HG03175 (cell line): ENCODE results near the gene BBS4.
"Not testable (repeated sequence)": the region's sequence is repeated elsewhere in the genome, so short reads cannot be mapped to it uniquely, and the experiment has no call there.

Experiments
- ATAC-seq: cut with Tn5 transposase; IDR thresholded peaks from one replicate; pipeline ENCODE4 v1.9.1; 2021; ENCODE audit warnings: mild to moderate bottlenecking, moderate library complexity; ENCODE audit not compliant: unreplicated experiment

The BBS4 gene

GRCh38 chr15:72685925-72686794, at the start of gene BBS4, which contains the start of gene HIGD2B:
Gene BBS4 (plus strand): TSS chr15:72686207. CDS start chr15:72686228, 21 bp downstream.
Gene HIGD2B (minus strand): TSS chr15:72686182. CDS start chr15:72676374, 9,808 bp downstream.
- ATAC-seq: peak; percentile 97

DNA sequence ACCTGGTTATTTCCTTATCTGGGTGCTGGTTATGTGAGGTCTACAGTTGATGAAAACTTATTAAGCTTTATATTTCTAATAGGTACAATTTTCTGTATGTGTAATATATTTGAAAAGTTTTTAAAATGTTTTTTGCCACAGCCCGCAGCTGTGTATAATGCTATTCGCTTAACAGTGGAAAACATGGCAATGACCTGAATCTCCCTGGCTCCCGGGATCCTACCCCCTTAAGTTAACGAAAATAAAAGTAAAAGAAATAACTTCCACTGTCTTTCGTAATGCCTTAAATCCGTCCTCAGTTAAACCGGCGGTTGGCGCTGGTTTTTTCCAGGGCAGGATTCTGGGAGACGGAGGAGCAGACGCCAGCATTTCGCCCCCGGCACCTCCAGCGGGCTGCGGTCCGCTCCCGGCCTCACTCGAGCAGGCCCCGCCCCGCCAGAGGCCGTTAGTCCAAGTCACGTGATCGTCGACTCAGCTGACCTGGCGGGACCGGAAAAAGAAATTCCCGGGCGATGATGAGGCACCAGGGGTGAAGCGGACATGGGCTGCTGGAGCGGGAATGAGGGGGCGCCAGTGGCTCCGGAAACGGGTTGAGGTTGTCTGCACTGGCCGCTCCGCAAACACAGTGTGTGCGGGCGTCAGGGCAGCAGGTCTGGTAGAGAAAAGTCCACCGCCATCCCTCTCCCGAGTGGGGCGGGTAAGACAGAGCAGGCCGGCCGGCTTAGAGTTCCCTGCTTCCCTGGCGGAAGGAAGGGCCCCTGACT, 49.3 kb upstream of the BBS4 start:
- ATAC-seq: peak; percentile 72

- not testable (repeated sequence) for ATAC-seq
Measured at GRCh38 chr15:72639759-72640483, 46.1 kb upstream of the BBS4 start.

- not testable (repeated sequence) for ATAC-seq
Measured at GRCh38 chr15:72642271-72642670, 43.7 kb upstream of the BBS4 start.

DNA sequence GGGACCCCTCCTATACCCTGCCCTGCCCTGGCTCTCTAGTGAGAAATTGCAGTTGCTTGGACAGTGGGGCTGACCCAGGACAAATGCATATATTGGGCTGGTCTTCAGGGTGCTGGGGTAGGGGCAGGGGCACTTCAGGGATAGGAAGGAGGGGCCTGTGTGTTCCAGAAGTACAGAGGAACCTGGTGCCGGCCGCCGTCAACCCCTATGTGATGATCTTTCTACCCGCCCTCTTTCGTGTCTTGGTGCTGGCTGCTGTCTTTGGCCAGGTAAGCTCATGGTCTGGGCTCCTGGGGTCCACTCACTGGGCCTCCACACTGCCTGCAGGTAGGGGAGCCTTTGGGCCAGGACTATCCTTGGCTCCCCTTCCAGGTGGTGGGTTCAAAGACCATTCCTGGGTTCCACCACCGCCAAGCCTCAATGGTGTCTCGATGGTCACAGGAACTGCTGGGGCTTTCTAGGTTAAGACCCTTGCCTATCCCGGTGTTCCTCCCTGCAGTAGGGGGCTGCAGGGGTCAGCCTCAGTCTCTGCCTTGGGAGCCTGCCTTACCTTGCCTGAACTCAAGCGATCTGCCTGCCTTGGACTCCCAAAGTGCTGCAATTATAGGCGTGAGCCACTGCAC, 37.3 kb upstream of the BBS4 start:
- ATAC-seq: not testable (repeated sequence)

DNA sequence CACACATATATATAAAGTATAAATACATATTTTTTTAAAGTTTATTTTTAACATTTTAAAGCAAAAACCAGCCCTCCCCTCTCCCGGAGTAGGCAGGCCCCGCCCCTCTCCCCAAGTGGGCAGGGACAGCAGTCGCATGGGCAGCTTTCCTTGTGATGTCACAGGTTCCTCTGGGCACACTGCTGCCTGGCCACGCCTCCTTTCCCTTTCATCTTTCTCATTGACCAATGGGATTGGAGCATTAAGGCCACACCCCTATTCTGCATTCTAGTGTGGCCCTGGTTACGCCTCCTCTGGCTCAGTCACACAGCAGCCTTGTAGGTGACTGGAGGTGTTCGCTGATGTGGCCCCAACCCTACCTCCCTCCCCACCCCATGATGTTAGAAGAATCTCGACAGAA, 31.6 kb upstream of the BBS4 start, which contains the start of gene GOLGA6B:
Gene GOLGA6B, plus strand, starts transcription at position 301 of the 400 bp plus-strand sequence. Its CDS starts 41 bp downstream, at position 342.
- ATAC-seq: not testable (repeated sequence)

GRCh38 chr15:72656014-72656413, 30.0 kb upstream of the BBS4 start:
- not testable (repeated sequence) for ATAC-seq

DNA sequence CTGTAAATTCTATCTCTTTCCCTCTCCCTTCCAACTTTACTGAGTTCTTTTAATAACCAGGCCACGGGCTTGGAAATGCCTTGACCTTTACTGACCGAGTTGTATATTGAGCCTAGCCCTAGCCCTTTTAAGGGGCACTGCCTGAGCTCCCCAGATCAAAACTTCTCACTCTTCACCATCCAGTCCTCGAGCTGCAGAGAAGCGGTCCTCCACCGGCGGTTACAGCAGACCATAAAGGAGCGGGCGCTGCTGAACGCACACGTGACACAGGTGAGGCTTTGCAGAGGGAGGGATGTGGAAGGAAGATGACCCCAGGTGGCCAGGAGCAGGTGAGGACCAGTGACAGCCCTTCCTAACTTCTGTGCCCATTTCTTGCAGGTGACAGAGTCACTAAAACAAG, 24.9 kb upstream of the BBS4 start:
- ATAC-seq: not testable (repeated sequence)

DNA sequence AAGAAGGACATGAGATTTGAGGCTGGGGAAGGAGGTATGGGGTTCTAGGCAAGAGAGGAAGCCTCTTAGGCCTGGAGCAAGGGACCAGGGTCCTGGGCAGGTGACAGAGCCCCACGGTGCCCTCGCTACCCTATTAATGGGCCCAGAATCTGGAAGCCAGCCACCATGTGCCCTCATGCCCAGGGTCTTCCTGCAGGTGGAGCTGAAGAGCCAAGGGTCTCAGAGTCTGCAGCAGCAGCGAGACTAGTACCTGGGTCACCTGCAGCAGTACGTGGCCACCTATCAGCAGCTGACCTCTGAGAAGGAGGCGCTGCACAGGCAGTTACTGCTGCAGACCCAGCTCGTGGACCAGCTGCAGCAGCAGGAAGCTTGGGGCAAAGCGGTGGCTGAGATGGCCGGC, 22.1 kb upstream of the BBS4 start:
- ATAC-seq: not testable (repeated sequence)

DNA sequence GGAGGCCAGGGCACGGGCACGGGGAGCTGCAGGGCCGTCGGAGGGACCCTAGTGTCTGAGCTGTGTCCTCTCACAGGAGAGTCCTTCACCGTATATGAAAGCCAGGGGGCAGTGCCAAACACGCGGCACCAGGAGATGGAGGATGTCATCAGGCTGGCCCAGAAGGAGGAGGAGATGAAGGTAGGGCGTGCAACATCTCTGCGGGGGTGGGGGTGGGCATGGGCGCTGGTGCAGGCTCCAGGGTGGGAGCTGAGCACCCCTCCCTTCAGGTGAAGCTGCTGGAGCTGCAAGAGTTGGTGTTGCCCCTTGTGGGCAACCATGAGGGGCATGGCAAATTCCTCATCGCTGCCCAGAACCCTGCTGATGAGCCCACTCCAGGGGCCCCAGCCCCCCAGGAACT, 20.3 kb upstream of the BBS4 start:
- not testable (repeated sequence) for ATAC-seq

DNA sequence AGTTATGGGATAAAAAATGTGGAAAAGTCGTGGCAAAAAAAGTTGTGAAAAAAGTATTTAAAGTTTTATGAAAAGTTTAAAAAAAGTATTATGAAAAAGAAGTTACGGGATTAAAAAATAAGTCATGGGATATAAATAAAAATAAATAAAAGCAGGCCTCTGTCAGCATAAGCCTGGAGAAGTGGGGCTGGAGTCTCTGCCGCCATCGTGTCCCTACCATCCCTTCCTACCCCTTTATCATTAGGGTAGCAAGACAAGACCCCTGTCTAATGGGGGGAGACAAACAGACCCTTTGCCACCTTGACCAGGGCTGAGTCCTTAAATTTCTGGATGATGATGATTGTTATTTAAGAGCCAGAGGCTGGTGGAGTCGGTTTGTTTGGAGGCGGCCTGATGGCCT, 16.2 kb upstream of the BBS4 start:
- not testable (repeated sequence) for ATAC-seq

DNA sequence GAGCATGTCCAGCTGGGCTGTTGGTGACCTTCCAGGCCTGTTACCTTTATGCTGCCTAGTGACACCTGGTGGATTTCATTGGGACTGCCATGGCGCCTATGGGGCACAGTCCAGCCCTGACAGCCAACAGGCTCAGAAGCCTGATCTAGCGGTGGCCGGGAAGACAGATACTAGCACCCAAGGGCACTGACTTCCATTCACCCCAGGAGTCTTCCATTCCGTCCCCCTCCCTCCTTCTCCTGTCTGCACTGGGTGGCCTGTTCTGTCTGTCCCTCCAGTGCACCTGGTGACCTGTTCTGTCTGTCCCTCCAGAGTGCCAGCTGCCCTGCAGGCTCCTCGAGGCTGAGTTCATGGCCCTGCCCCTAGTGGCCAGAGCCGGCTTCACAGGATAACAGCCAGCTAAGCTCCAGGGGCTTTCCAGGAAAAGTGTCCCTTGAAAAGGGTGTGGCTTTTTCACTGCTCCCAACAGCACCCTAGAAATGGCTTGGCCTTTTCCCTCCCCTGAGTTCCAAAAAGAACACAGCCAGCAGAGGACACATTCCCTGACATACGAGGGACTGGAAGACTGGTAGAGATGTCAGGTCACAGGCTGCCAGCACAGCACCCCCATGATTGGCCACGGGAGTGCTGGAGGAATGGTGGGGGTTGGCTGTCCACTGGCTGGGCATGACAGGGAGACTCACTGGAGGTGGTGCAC, 15.2 kb upstream of the BBS4 start:
- ATAC-seq: peak; percentile 91

- ATAC-seq: no peak
Measured at GRCh38 chr15:72671525-72671924, 14.5 kb upstream of the BBS4 start.

- ATAC-seq: no peak
Measured at GRCh38 chr15:72676838-72677237, 9.2 kb upstream of the BBS4 start.

- ATAC-seq: no peak
Measured at GRCh38 chr15:72680931-72681330, 5.1 kb upstream of the BBS4 start.

DNA sequence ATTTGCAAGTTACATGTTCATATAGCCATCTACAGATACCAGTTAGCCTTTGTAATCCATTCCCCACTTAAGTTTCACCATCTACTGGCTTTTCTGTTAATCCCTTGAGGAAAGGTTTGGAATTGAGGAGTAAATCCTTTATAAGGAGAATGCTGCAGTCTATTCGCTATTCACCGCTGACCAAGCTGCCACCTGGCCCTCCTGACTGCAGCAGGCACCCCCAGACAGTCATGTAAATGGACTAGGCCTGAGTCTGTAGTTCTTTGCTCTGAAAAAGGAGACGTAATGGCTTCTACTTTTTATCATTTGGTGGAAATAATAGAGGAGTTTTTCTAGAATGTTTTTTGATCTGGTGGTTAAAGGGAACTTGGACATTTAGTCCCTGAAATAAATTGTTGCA, 3.2 kb upstream of the BBS4 start:
- ATAC-seq: no peak

DNA sequence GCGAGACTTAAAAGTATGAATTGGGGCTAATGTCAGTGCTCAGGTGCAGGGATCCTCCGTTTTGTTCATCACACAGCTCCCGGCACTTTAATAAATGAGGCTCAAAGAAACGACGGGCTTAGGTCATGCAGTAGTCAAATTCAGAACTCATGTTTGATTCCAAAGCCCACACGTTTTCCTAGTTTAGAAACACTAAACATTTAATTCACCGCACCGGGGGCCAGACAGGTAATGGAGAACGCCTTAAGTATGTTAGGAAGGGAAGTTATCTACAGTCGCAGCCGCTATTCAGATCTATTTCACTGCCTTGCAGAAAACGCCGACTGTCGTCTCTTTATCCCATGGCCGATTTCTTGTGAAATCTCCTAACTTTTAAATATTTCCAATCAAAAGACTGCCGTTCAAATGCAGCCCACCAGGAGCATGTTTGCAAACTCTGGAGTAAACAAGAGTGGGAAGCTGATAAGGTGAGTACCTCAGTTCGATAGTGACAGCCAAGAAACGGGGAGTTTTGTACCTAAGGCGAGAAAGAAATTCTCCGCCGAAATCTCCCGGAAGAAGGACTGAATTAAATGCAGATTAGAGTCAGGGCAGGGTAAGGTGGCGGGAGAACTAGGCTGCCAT, 594 bp upstream of the BBS4 start:
- no peak for ATAC-seq

DNA sequence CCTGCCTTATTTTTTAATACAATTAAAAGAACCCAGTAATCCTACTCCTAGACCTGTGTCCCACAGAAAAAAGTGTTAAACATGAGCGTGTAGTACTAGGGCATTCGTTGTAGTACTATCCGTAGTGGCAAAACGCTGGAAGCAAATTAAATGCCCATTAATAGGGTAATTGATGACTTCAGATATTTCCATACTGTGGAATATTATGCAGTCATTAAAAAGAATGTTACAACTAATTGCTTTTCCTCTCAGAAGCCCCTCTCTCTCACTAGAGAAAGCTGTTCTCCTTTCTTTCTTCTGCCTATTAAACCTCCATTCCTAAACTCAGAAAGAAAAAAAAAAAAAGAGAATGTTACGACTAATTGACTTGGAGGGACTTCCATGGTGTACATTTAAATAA, 2.7 kb downstream of the BBS4 start:
- ATAC-seq: no peak

- no peak for ATAC-seq
Measured at GRCh38 chr15:72690938-72691337, 4.9 kb downstream of the BBS4 start.
